ENCODE results near the gene GFOD1. TPM values are rescaled to one million over a fixed set of nuclear protein-coding genes. Genes with fewer than 3 reads are reported as not detected.

The GFOD1 gene
- total and polyA plus RNA-seq, 10 of the 15 experiments (the other 5 are each of a cell fraction or from before 2014, with no cell fraction given), result 6.5 to 41.4 (median 16.0) TPM

DNA sequence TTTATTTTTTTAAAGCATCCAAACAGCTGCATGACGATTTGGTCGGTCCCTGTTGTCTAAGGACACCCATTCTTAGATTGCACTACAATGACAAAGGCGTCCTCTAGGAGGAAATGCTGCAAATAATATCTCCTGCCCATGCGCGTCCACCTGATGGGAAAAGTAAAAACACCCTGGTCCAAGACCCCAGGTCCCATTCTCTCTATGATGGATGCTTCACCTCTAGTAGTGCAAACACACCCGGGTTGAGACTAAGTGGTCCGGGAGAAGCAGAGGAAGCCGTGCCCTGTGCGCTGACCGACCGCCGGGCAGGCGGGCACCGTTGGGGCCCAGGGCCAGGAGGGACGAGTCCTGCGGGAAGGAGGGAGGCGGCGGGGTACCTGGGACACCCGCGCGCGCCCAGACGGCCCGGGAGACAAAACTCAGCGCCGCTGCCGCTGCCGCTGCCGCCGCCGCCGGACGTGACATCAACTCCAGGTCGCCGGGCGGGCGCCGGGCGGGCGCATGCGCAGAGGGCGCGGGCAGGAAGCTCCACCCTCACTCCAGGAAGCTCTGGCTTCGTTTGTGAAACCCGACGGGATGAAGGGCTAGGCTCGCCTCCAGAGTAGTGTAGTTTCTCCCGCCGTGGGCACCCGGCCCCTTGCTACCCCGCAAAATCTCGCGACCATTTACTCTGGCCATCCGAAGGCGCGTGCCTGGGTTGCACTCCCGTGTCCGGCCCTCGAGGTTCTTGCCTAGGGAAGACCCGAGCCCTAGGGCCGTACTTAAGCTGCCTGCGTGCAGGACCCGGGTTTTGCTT is 159.1 kb downstream of the GFOD1 start, which contains the start of gene TBC1D7 (continued):
- TF ChIP-seq RELB (IDR thresholded peaks at IDR 0.05; ENCODE audit: low read depth) (0 out of 2 replicates have a peak, but pooled peaks have one; percentile 35), BACH1 (IDR thresholded peaks at IDR 0.05; ENCODE audit: borderline replicate concordance) (0 out of 2 replicates have a peak, but pooled peaks have one; percentile 73), IRF4 (IDR thresholded peaks at IDR 0.05; ENCODE audit: low read depth, low read length) (0 out of 2 replicates have a peak, but pooled peaks have one; percentile 22), ZNF217 (IDR thresholded peaks at IDR 0.05) (peak; percentile 53; the same call in 1 of the 2 replicates), NRF1 (conservative IDR thresholded peaks at IDR 0.05; ENCODE audit: low read depth, low read length) (peak; percentile 89), IKZF2 (IDR thresholded peaks at IDR 0.05) (peak; percentile 28 to 33; a peak in 1 of 4 replicates), MAX (IDR thresholded peaks at IDR 0.05; ENCODE audit: low read depth, low read length) (no peak), HDGF (IDR thresholded peaks at IDR 0.05) (no peak), LARP7 (IDR thresholded peaks at IDR 0.05) (peak; percentile 92), TAF1 (IDR thresholded peaks at IDR 0.05; ENCODE audit: borderline replicate concordance, low read depth, low read length) (0 out of 2 replicates have a peak, but pooled peaks have one; percentile 67), CREM (IDR thresholded peaks at IDR 0.05; ENCODE audit: low read depth) (peak; percentile 77), ATF7 (IDR thresholded peaks at IDR 0.05; ENCODE audit: low read depth) (no peak), NR2C1 (IDR thresholded peaks at IDR 0.05) (peak; percentile 42; the same call in 1 of the 2 replicates), SP1 (IDR thresholded peaks at IDR 0.05; ENCODE audit: low read depth, low read length) (peak; percentile 16), CBX5 (IDR thresholded peaks at IDR 0.05; ENCODE audit: low read depth) (0 out of 2 replicates have a peak, but pooled peaks have one; percentile 38), PML (IDR thresholded peaks at IDR 0.05; ENCODE audit: low read length) (peak; percentile 90), POLR2A (IDR thresholded peaks at IDR 0.05; ENCODE audit: low read depth, low read length) (peak; percentile 92), MXI1 (IDR thresholded peaks at IDR 0.05; ENCODE audit: low read depth, low read length) (no peak; the same call in 1 of the 2 replicates), FOS (IDR thresholded peaks at IDR 0.05; ENCODE audit: borderline replicate concordance, extremely low read depth, insufficient read length) (no peak), RFX5 (IDR thresholded peaks at IDR 0.05; ENCODE audit: low read depth, low read length) (no peak; the same call in 1 of the 2 replicates), NFYA (IDR thresholded peaks at IDR 0.05; ENCODE audit: borderline replicate concordance, low read depth, low read length) (no peak), WRNIP1 (IDR thresholded peaks at IDR 0.05; ENCODE audit: borderline replicate concordance, low read depth, low read length) (no peak), SMAD5 (IDR thresholded peaks at IDR 0.05; ENCODE audit: low read depth) (peak; percentile 80; the same call in 1 of the 2 replicates), NBN (IDR thresholded peaks at IDR 0.05) (peak; percentile 68; the same call in 1 of the 2 replicates), POU2F2 (IDR thresholded peaks at IDR 0.05; ENCODE audit: borderline replicate concordance, low read depth, low read length) (0 out of 3 replicates have a peak, but pooled peaks have one; percentile 43), ZSCAN29 (IDR thresholded peaks at IDR 0.05) (no peak), EED (IDR thresholded peaks at IDR 0.05; ENCODE audit: low read depth) (peak; percentile 36; the same call in 1 of the 2 replicates), POLR2AphosphoS2 (IDR thresholded peaks at IDR 0.05; ENCODE audit: low read depth, low read length) (no peak), DPF2 (IDR thresholded peaks at IDR 0.05) (0 out of 2 replicates have a peak, but pooled peaks have one; percentile 48)
- TF ChIP-seq, protein P1, sequence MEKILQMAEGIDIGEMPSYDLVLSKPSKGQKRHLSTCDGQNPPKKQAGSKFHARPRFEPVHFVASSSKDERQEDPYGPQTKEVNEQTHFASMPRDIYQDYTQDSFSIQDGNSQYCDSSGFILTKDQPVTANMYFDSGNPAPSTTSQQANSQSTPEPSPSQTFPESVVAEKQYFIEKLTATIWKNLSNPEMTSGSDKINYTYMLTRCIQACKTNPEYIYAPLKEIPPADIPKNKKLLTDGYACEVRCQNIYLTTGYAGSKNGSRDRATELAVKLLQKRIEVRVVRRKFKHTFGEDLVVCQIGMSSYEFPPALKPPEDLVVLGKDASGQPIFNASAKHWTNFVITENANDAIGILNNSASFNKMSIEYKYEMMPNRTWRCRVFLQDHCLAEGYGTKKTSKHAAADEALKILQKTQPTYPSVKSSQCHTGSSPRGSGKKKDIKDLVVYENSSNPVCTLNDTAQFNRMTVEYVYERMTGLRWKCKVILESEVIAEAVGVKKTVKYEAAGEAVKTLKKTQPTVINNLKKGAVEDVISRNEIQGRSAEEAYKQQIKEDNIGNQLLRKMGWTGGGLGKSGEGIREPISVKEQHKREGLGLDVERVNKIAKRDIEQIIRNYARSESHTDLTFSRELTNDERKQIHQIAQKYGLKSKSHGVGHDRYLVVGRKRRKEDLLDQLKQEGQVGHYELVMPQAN (conservative IDR thresholded peaks at IDR 0.05), result peak; percentile 76

Data from GM12878 (cell line).